Keratinocyte (primary cell): ENCODE measurements around the gene CXorf65. TPM values are rescaled to one million over a fixed set of nuclear protein-coding genes. Genes with fewer than 3 reads are reported as not detected.

Experiments used
- DNase-seq: peaks from one replicate; pipeline ENCODE4 v3.0.0-alpha.2; 2011; ENCODE audit warnings: low read depth, missing footprints, low spot score
- FAIRE-seq: peaks from 2 replicates; lab custom pipeline; 2011; peaks lifted over from hg19 to GRCh38; lab: Jason Lieb, UNC
- H2AFZ ChIP-seq: 2 replicates; pipeline ENCODE4 v1.6.0; 2012; ENCODE audit warnings: low read length, control low read depth, inconsistent platforms; ENCODE audit not compliant: control insufficient read depth
- H3K27ac ChIP-seq: 2 replicates; pipeline ENCODE4 v1.5.1; 2011; ENCODE audit warnings: low read length; ENCODE audit not compliant: control insufficient read depth, insufficient read depth
- H3K27me3 ChIP-seq: 3 replicates; pipeline ENCODE4 v1.6.0; 2011; ENCODE audit warnings: low read length; ENCODE audit not compliant: control insufficient read depth, insufficient read depth; ENCODE audit errors: extremely low read depth
- H3K36me3 ChIP-seq, 2 experiments: 2 replicates in 1 of 2; 3 replicates in 1 of 2; pipeline ENCODE4 v1.5.1; 2011; ENCODE audit warnings: low read length in 2 of 2, mild to moderate bottlenecking in 1 of 2; ENCODE audit not compliant: control insufficient read depth in 2 of 2, insufficient read depth in 2 of 2; ENCODE audit errors: extremely low read depth in 1 of 2
- H3K4me1 ChIP-seq: 3 replicates; pipeline ENCODE4 v1.5.1; 2011; ENCODE audit warnings: low read length; ENCODE audit not compliant: control insufficient read depth, insufficient read depth; ENCODE audit errors: extremely low read depth
- H3K4me2 ChIP-seq: 3 replicates; pipeline ENCODE4 v1.6.0; 2011; ENCODE audit warnings: low read depth, low read length; ENCODE audit not compliant: control insufficient read depth, insufficient read depth; ENCODE audit errors: extremely low read depth
- H3K4me3 ChIP-seq, 3 experiments: fragments of 200-600 bp in 1 of 3; sonication (generic) in 1 of 3; 2 replicates in 2 of 3; 3 replicates in 1 of 3; pipeline ENCODE4 v1.5.1; 2011 to 2016; ENCODE audit warnings: low read length in 3 of 3, mild to moderate bottlenecking in 3 of 3, control low read depth in 2 of 3, inconsistent platforms in 1 of 3, low read depth in 1 of 3, mixed read lengths in 1 of 3, mixed run types in 1 of 3, moderate library complexity in 1 of 3; ENCODE audit not compliant: control insufficient read depth in 2 of 3, insufficient read depth in 2 of 3; ENCODE audit errors: extremely low read depth in 1 of 3
- H3K79me2 ChIP-seq: 2 replicates; pipeline ENCODE4 v1.6.0; 2012; ENCODE audit warnings: low read length; ENCODE audit not compliant: control insufficient read depth, insufficient read depth
- H3K9ac ChIP-seq: 3 replicates; pipeline ENCODE4 v1.6.0; 2011; ENCODE audit warnings: low read length; ENCODE audit not compliant: control insufficient read depth, insufficient read depth; ENCODE audit errors: extremely low read depth
- H3K9me1 ChIP-seq: 3 replicates; pipeline ENCODE4 v1.6.0; 2011; ENCODE audit warnings: low read length; ENCODE audit not compliant: control insufficient read depth, insufficient read depth; ENCODE audit errors: extremely low read depth
- H3K9me3 ChIP-seq: 2 replicates; pipeline ENCODE4 v1.5.1; 2012; ENCODE audit warnings: low read depth, low read length; ENCODE audit not compliant: control insufficient read depth
- H4K20me1 ChIP-seq: 3 replicates; pipeline ENCODE4 v1.6.0; 2011; ENCODE audit warnings: low read length; ENCODE audit not compliant: control insufficient read depth, insufficient read depth; ENCODE audit errors: extremely low read depth
- EZH2 ChIP-seq: IDR thresholded peaks from one replicate; pipeline ENCODE4 v1.6.1; 2012; ENCODE audit warnings: inconsistent platforms, mild to moderate bottlenecking, low read length, moderate library complexity
- dilution Hi-C: fragments of 300-500 bp; cut with MboI; formaldehyde crosslinking; loops from one replicate; pipeline ENCODE4 v1.7.0; 2020; ENCODE audit warnings: low sequenced_read_pairs; ENCODE audit not compliant: extremely low pct_ligation_motif_present
- polyA plus RNA-seq, 5 experiments: library from polyadenylated mRNA; depleted of rRNA in 3 of 5; stranded (reverse) in 3 of 5; stranded (forward) in 1 of 5; unstranded in 1 of 5; fragments of >200 nt; gene quantifications; 1 replicate in 1 of 5; 2 replicates in 3 of 5; 3 replicates in 1 of 5; pipeline versions ENCODE4 v1.2.1 to v1.2.3, GENCODE V29; 2011 to 2012; ENCODE audit warnings: missing spikeins in 2 of 5, low read depth in 1 of 5, low replicate concordance in 1 of 5
- TF ChIP-seq, protein P1 (sequence below), 3 experiments: IDR thresholded peaks in 1 of 3; conservative IDR thresholded peaks in 1 of 3; optimal IDR thresholded peaks in 1 of 3; 2 replicates in 2 of 3; 3 replicates in 1 of 3; pipeline versions ENCODE3 to v1.5.1; 2011; ENCODE audit warnings: low read length in 3 of 3, mild to moderate bottlenecking in 3 of 3, moderate library complexity in 2 of 3, control low read depth in 1 of 3, inconsistent platforms in 1 of 3; ENCODE audit not compliant: insufficient read depth in 2 of 3; ENCODE audit errors: extremely low read depth in 1 of 3

CXorf65 gene
- polyA plus RNA-seq, 1 donor (not counting 4 experiments of a cell fraction or from before 2014, with no cell fraction given) = not detected

GRCh38 chrX:71095981-71096759 lies 10.4 kb downstream of the CXorf65 start:
- H3K4me3 ChIP-seq = peak overlapping the region; percentile 46 to 68 (median 51)
- peak overlapping the region; percentile 83 for H2AFZ ChIP-seq
- H3K27ac ChIP-seq = no peak overlapping the region
- peak overlapping the region; percentile 80 for H3K4me2 ChIP-seq
- H3K4me1 ChIP-seq = no peaks in the 10 kb centered on the region
- DNase-seq = no peak
- no peak for FAIRE-seq
- no peaks in the 10 kb centered on the region for H3K27me3 ChIP-seq
- no peaks in the 10 kb centered on the region for H3K9me1 ChIP-seq
- TF ChIP-seq, protein P1, sequence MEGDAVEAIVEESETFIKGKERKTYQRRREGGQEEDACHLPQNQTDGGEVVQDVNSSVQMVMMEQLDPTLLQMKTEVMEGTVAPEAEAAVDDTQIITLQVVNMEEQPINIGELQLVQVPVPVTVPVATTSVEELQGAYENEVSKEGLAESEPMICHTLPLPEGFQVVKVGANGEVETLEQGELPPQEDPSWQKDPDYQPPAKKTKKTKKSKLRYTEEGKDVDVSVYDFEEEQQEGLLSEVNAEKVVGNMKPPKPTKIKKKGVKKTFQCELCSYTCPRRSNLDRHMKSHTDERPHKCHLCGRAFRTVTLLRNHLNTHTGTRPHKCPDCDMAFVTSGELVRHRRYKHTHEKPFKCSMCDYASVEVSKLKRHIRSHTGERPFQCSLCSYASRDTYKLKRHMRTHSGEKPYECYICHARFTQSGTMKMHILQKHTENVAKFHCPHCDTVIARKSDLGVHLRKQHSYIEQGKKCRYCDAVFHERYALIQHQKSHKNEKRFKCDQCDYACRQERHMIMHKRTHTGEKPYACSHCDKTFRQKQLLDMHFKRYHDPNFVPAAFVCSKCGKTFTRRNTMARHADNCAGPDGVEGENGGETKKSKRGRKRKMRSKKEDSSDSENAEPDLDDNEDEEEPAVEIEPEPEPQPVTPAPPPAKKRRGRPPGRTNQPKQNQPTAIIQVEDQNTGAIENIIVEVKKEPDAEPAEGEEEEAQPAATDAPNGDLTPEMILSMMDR (optimal IDR thresholded peaks at IDR 0.05 in 1 of 3, IDR thresholded peaks at IDR 0.05 in 1 of 3, conservative IDR thresholded peaks at IDR 0.05 in 1 of 3; ENCODE audit: extremely low read depth in 1 of 3, insufficient read depth in 2 of 3, low read length in 3 of 3) = no peak
- TF ChIP-seq EZH2 = no peak
- H4K20me1 ChIP-seq = no peaks in the 10 kb centered on the region
- dilution Hi-C loops = no loop called here
- H3K9me3 ChIP-seq = no peaks in the 10 kb centered on the region
- H3K79me2 ChIP-seq = no peaks in the 10 kb centered on the region
- no peaks in the 10 kb centered on the region for H3K36me3 ChIP-seq
- H3K9ac ChIP-seq = peak overlapping the region; percentile 34

- no peaks in the 10 kb centered on the region for H3K79me2 ChIP-seq
- H3K36me3 ChIP-seq = no peaks in the 10 kb centered on the region
- no peaks in the 10 kb centered on the region for H3K4me1 ChIP-seq
- peak within 1 kb of the TSS; percentile 80 for H3K4me2 ChIP-seq
- dilution Hi-C loops = no loop called here
- H3K27ac ChIP-seq = no peak within 1 kb of the TSS
- no peaks in the 10 kb centered on the region for H3K9me3 ChIP-seq
- no peaks in the 10 kb centered on the region for H3K27me3 ChIP-seq
- TF ChIP-seq, protein P1 (optimal IDR thresholded peaks at IDR 0.05 in 1 of 3, IDR thresholded peaks at IDR 0.05 in 1 of 3, conservative IDR thresholded peaks at IDR 0.05 in 1 of 3; ENCODE audit: extremely low read depth in 1 of 3, insufficient read depth in 2 of 3, low read length in 3 of 3) = no peak
- no peak for TF ChIP-seq EZH2
- peak within 1 kb of the TSS; percentile 46 to 70 (median 51) for H3K4me3 ChIP-seq
- FAIRE-seq (peak; percentile 13), DNase-seq (no peak)
- H2AFZ ChIP-seq = peak within 1 kb of the TSS; percentile 87
- no peaks in the 10 kb centered on the region for H4K20me1 ChIP-seq
- H3K9ac ChIP-seq = peak within 1 kb of the TSS; percentile 67
- no peaks in the 10 kb centered on the region for H3K9me1 ChIP-seq
These were observed 11.0 kb downstream of the CXorf65 start, which contains the start of gene FOXO4 for GRCh38 chrX:71095555-71095980. TSS of gene FOXO4 (plus strand) at chrX:71095851. CDS start at chrX:71096529, 678 bp downstream.
